H54 (cell line): Measurements from ENCODE around the gene PIP5KL1.

Experiments
- DNase-seq: peaks from one replicate; pipeline ENCODE4 v3.0.0; 2011; ENCODE audit warnings: low spot score, mixed read lengths; ENCODE audit not compliant: insufficient read length
- FAIRE-seq: peaks from 3 replicates; lab custom pipeline; 2011; peaks lifted over from hg19 to GRCh38; lab: Jason Lieb, UNC
- POLR2A ChIP-seq: IDR thresholded peaks from 2 replicates; pipeline ENCODE4 v1.6.1; 2011; ENCODE audit warnings: low read depth, mild to moderate bottlenecking, low read length

The PIP5KL1 gene

DNA sequence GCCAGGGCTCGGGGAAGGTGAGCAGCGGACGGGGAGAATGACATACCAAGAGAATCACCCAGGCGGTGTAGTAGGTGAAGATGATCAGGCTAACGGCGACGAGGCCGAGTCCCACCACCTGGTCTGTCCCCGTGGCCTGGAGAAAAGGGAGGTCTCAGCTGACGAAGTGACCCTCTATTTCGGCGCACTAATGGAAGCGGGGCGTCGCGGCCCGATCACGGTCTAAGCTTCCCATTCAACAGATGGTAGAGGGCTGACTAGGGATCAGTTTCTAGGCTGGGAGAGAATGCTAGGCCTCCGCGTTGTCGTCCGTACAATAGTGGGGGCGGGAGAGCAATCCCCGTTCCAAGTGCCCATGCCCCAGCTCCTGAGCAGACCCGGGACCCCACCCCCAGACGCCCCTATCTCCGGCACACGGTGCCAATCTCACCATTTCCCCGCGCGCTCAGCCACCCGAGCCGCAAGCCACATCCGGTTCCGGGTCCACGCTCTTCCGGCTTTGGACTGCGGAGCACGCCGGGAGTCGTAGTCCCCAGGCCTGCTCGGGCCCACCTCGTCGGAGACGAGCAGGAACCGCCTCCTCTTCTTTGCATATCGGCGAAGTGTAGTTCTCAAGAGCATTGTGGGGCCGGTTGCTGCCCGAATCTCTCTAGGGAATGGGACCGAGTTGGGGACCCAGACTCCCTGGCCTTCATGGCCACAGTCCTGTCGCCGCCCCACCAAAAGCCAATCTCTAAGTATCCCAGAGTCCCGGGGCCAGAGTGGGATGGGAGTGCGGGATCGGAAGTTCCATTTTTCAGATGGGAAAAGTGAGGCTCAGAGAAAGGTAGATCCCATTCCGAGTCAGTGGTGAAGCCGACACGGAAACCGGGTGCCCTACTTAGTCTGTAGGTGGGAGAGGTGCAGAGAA is 7.1 kb upstream of the PIP5KL1 start, which contains the start of gene DPM2:
TSS of gene DPM2 (minus strand) at position 467 of the 910 bp plus-strand sequence. CDS start at position 433, 34 bp downstream.
- DNase-seq (peak; percentile 99), FAIRE-seq (peak; percentile 71)
- TF ChIP-seq POLR2A, result peak; percentile 78

DNA sequence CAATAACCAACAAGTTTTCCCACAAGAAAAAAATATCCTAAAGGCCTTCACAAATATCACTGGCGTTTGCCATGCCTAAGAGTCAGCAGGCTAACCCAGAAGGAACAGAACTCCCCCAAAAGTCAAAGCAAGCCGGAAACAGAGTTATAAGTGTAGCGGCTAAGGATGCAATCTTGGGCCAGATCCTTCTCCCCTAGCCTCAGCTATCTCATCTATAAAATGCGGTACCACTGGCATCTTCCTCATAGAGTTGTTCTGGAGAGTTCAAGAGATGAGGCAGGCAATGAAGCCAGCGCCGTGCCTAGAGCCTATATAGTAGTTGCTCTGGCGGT is 6.4 kb upstream of the PIP5KL1 start:
- FAIRE-seq, result no peak
- no peak for TF ChIP-seq POLR2A
- DNase-seq, result no peak

DNA sequence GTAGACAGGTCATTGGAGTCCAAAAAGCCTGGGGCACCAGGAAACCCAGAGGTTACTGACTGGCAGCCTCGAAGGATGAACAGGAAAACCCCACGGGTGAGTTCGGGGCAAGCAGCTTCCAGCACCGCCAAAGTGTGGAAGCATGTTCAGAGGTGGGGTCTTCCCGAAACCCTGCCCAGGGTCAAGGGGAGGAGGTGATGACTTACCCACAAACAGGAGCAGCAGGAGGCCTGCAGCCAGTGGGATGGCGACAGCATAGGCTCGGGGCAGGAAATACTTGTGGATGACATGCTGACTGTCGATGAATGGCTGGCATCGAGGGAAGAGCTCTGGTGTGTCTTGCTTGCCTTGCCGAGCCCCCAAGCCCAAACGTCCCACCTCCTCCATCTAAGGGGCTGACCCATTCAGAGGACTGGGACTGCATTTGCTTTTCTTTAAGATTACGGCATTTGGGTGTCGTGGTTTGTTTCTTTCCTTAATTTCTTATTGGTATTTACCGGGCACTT is 5.8 kb upstream of the PIP5KL1 start:
- TF ChIP-seq POLR2A, result no peak
- FAIRE-seq, result no peak

DNA sequence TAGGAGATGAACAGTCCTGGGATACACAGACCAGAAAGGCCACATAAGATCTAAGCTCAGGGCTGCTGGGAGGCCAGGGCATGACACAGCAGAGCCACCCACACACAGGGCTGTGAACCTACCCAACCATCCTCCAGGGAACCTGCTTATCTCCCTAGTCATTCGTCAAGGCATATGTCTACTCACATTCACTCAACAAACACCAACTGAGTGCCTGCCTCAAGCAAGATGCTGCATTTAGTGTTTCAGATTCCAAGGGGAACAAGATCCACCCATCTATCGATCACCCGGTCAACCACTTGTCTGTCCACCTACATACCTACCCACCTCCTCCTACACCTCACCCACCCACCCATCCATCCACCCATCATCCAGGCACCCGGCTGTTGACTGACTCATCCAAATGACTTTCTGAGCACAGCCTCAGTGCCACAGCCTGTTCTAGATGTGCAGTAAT is 5.2 kb upstream of the PIP5KL1 start:
- FAIRE-seq, result no peak
- DNase-seq, result no peak
- no peak for TF ChIP-seq POLR2A

More for the DNA sequence above, 5.8 kb upstream of the PIP5KL1 start:
- DNase-seq, result no peak

DNA sequence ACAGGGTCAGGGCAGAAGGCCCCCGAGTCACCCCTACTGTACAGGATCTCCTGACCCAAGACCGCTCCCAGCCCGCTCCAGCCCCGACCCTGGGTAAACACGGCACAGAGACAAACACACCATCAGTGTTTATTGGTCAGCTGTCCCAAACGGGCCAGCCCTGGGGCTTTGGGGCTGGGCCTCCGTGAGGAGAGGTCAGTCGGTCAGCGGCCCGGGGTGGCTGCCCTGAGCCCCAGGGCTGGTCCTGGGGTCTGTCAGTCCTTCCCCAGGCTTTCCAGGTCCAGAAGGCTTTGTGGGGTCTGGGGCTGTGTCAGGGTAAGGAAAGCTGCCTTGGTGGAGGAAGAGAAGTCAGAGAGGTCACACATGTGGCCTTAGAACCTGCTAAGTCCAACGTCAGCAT is 4.4 kb upstream of the PIP5KL1 start:
- DNase-seq, result no peak
- FAIRE-seq, result no peak
- TF ChIP-seq POLR2A, result no peak

DNA sequence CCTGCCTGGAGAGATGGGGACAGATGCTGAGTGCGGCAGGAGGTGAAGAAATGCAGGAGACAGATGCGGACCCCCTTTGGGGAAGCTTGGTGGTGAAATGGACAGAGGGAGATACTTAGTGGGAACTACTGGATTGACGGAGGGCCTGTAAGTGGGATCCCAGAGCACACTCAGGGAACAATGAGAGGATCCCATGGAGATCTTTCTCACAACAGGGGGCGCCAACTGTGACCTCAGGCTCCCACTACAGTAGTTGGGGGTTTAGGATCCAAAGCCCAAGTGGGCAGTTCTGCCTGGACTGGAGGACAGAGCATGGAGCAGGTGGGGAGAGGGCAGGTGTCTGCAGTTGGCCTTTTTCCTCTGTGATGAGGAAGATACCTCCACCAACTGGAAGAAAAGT is 3.7 kb upstream of the PIP5KL1 start:
- no peak for TF ChIP-seq POLR2A

DNA sequence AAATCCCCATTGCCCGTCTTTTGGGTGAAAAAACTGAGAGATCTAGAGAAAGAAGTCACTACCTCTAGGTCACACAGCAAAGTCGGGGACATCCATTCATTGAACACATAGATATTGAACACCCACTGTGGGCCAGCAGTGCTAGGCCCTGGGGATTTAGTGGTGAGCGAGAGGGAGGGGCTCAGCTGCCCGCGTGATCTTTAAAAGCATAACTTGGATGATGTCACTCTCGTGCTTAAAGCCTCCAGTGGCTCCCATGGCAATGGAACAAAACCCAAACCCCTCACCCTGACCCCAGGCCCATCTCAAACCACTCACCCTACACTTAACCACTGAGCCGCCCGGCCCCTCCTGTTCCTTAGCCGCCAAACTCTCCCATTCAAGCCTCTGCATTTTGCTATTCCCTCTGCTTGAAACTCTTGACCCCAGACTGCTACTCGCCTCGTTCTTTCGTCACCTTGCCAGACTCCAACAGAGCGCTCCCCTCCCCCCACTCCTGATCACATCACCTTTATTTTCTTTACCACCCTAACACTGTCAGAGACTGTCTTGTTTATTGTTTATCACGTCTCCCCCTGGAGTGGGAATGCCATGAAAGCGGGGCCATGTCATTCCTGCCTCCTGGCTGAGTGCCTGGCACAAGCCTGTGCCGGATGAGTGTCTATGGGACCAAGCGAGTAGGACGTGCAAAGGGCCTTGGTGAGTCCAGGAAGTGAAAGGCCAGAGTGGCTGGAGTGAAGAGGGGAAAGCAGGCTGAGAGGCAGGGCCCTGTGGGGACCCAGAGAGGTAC is 710 bp upstream of the PIP5KL1 start:
- FAIRE-seq (peak; percentile 6), DNase-seq (peak; percentile 89)
- TF ChIP-seq POLR2A, result no peak

More for the DNA sequence above, 3.7 kb upstream of the PIP5KL1 start:
- FAIRE-seq (no peak), DNase-seq (no peak)

DNA sequence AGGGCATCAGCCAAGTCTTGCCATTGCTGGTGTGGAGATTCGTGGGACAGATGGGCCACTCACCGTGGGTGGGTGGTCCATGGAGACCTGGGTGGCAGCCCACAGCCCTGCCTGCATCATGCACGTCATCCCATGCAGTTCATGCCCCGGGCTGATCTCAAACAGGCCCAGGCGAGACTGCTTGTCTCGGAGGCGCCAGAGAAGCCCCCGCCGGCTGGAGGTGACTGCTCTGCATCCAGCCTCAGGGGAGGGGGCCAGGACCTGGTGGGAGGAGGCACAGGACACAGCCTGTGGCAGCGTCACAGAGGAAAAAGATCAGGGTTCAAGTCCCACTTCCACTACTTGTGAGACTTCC is 975 bp downstream of the PIP5KL1 start:
- DNase-seq, result no peak
- no peak for TF ChIP-seq POLR2A
- FAIRE-seq, result no peak

DNA sequence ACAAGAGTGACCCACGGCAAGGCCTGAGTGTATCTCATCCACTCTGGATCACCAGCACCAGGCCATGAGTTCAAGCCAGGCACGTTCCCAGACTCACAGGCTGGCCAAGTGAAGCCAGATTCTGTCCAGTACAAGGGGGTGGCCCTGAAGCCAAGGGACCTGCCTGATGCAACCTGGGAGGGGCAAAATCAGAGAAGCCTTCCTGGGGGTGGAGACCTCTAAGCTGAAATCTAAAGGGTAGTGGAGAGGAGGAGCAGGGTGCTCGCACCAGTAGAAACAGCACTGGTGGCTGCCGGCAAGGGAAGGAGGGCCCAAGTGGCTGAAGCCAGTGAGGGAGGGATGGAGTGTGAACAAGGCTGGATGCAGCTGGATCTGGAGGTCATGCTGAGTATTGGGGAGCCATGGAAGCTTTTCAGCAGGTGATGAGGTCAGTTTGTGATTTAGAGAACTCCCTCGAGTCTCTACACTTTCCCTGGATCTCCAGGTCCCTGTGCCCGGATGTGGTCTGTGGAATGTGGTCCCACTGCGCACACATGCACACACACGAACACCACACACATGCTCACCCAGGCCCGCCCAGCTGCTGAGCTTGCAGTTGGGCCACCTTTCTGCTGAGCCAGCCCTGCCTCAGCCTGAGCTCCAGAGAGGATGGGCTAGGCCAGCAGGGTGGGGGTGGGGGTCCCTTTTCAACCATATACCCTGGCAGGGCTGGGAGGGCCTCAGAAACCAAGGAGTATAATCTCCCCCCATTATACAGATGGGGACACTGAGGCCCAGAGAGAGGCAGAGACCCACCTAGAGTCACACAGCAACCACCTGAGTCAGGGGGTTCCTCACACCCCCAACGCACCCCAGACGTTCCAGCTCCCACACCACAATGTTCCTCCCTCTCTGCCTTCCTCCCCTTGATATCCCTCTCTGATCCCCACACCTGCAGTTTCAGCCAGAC is 1.6 kb downstream of the PIP5KL1 start:
- DNase-seq, result peak; percentile 42
- peak; percentile 20; the same call in 1 of the 2 replicates for TF ChIP-seq POLR2A
- no peak for FAIRE-seq

DNA sequence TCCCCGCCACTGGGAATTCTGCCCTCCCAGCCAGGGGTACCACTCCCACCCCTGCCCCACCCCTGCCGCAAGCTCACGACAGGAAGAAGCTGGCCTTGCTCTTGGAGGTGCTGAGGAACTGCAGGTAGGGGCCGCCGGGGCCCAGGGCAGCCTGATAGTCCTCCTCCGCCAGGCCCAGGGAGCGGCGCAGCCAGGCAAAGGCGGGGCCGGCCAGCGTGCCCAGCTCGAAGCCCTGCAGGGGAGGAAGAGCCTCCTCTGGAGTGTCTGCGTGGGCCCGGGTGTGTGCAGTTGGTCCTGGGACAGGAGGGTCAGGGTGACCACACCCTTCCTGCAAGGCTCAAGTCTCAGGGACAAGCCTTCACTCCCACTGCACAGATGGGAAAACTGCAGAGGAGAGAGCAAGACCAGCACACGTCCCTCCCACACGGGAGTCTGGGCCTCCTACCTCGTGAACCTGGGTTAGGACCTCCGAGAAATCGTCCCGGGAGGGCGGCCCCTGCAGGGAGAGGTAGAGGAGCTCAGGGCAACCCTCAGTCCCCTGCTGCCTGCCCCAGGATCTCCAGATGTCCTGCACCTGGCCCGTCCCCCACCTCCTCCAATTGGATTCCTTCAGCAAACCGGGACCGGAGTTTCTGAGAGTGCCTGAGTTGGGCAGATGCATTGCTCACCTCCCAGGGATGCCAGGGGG is 2.4 kb downstream of the PIP5KL1 start:
- FAIRE-seq (no peak), DNase-seq (no peak)

DNA sequence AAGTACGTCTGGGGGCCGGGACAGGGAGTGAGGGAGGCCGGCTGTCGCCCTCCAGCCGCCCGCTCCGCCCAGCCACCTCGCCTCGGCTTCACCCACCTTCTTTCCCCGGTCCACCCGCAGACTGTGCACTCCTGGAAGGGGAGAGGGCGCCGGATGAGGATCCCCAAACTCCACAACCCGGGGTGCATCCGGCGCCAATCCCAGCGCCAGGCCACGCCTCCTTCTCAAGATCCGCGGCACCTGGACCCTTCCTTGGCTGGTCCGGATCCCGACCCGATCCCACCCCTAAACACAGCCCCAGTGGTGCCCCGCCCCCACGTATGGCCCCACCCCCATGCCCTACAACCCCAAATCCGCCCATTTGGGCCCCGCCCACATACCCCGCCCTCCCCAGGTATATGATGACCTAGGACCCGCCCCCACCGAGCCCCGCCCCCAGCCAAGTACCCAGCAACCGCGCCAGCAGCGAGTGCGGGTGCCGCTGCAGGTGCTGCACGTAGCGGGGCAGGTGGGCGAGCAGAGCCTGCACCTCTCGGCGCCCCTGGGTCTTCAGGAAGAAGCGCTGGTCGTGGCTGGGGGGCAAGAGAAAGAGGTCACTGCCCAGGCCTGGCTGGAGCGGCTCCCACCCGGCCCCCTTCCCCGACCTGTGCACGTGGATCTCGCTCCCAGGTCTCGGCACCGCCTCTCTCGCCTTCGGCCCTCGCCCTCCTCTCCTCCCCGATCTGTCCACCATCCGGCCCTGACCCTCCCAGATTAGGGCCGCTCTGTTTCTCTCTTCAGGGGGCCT is 3.2 kb downstream of the PIP5KL1 start:
- DNase-seq, result no peak
- FAIRE-seq, result no peak
- no peak for TF ChIP-seq POLR2A

More for the DNA sequence above, 2.4 kb downstream of the PIP5KL1 start:
- no peak for TF ChIP-seq POLR2A

DNA sequence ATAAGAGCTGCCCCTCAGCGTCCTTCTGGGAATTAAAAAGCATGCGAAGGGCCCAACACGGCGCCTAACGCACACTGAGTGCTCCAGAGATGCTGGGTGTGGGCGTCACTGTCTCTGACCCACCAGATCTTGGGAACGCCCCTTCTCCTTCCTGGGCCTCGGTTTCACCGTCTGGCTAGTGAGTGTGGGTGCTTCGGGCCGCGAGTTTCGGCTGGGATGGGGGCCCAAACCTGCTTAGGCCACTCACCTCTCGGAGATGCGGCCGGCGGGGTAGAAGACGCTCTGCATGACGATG is 3.7 kb downstream of the PIP5KL1 start:
- no peak for DNase-seq
- FAIRE-seq, result no peak
- no peak for TF ChIP-seq POLR2A
